ENCODE results near the gene ARAP1. TPM values are rescaled to one million over a fixed set of nuclear protein-coding genes. Genes with fewer than 3 reads are reported as not detected.

ARAP1 gene
- total RNA-seq, 2 donors from 2014 or later, result 70.4 to 89.8 TPM

DNA sequence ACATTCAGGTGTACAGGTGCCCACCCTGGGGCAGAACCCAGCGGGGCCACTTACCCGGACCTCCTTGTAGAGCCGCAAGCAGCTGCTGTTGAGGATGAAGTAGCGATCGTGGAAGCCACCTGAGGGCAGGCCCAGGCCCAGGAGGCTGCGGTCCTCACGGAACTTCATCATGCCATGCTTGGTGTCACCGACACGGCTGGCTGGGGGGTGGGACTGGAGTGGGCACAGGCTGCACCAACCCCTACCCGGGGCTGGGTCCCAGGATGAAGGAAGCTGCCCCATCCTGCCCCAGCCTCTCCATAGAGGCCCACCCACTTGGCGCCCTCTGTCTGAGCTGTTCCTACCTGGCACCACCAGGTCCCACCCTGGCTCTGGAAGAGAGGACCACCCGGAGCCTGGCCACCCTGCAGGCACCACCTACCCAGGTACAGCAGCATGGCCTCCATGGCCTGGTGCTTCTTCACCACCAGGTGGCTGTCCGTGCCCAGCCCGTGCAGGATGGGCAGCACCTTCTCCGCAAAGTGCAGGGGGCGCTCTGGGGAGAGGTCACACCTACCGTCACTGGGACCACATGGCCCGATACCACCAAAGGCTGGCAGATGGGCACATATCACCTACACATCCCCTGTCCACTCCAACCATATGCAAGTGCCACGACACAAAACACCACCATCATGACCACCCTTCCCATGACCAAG lies 58.8 kb downstream of the ARAP1 start:
- TF ChIP-seq CTCF (IDR thresholded peaks at IDR 0.05), result no peak
- DNase-seq, result no peak
- intact Hi-C loops (cut with DNase I), result no loop called here
- H3K9me3 ChIP-seq, result no peaks in the 10 kb centered on the region
- no peak overlapping the region for H3K4me3 ChIP-seq
- H3K9ac ChIP-seq (ENCODE audit: low read depth in 2 of 2, low read length in 2 of 2), result no peak overlapping the region
- H3K27ac ChIP-seq, result no peak overlapping the region
- H3K4me1 ChIP-seq, result no peaks in the 10 kb centered on the region
- no peaks in the 10 kb centered on the region for H3K27me3 ChIP-seq
- H3K36me3 ChIP-seq, result peaks cover 37% of the 10 kb centered on the region

- no peak for DNase-seq
- Histone ChIP-seq H3K4me1 (no peaks in the 10 kb centered on the region), H3K9ac (ENCODE audit: low read depth in 2 of 2, low read length in 2 of 2) (no peak overlapping the region), H3K27me3 (no peaks in the 10 kb centered on the region), H3K4me3 (no peak overlapping the region), H3K36me3 (peaks cover 37% of the 10 kb centered on the region), H3K27ac (no peak overlapping the region), H3K9me3 (no peaks in the 10 kb centered on the region)
- intact Hi-C loops (cut with DNase I), result no loop called here
- TF ChIP-seq CTCF (IDR thresholded peaks at IDR 0.05), result no peak
Measured at GRCh38 chr11:72692498-72693237, 59.5 kb downstream of the ARAP1 start.

DNA sequence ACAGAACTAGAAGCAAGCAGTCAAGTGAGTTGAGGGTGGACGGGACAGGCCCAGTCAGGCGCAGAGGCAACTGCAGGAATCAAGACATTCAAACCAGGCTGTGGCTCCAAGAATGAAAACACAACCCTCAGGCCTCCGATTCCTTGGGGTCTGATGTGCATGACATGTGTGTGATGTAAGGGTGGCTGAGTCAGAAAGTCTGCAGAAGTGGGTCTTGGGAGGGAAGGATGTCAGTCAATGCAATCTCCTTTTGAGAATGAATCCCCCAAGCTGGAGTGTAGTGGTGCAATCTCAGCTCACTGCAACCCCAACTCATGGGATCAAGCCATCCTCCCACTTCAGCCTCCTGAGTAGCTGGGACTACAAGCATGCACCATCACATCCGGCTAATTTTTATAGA lies 62.0 kb downstream of the ARAP1 start:
- no peak for DNase-seq
- intact Hi-C loops (cut with DNase I), result no loop called here
- Histone ChIP-seq H3K4me1 (no peaks in the 10 kb centered on the region), H3K9ac (ENCODE audit: low read depth in 2 of 2, low read length in 2 of 2) (no peak overlapping the region), H3K4me3 (no peak overlapping the region), H3K27ac (no peak overlapping the region), H3K9me3 (no peaks in the 10 kb centered on the region), H3K36me3 (peaks cover 26% of the 10 kb centered on the region), H3K27me3 (no peaks in the 10 kb centered on the region)
- no peak for TF ChIP-seq CTCF (IDR thresholded peaks at IDR 0.05)

GRCh38 chr11:72688929-72689328 lies 63.3 kb downstream of the ARAP1 start:
- DNase-seq, result no peak

DNA sequence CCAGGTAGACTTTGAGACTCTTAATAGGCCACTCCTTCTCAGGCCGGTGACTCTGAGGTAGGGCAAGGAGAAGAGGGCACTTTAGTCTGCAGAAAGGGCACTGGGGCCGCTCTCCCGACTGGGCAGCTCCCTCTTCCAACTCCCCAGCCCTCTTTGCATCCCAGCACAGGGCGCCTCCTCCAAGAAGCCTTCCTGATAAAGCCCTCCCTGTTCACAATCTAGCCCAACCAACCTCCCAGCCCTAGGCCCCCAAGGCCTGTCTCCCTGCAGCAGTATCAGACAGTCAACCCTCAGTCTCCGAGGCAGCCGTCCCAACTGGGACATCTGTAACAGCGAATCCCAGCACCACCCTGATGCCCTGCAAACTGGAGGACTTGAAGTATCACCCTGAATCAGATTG lies 63.7 kb downstream of the ARAP1 start:
- no peak for TF ChIP-seq CTCF (IDR thresholded peaks at IDR 0.05)
- no peaks in the 10 kb centered on the region for H3K27me3 ChIP-seq
- H3K4me1 ChIP-seq, result no peaks in the 10 kb centered on the region
- H3K36me3 ChIP-seq, result peaks cover 14% of the 10 kb centered on the region
- intact Hi-C loops (cut with DNase I), result loop anchor here (10.0 kb wide), 1 partner anchor 214 kb away; no protein-coding TSS in a partner anchor
- DNase-seq, result no peak
- no peak overlapping the region for H3K4me3 ChIP-seq
- H3K9ac ChIP-seq (ENCODE audit: low read depth in 2 of 2, low read length in 2 of 2), result no peak overlapping the region
- H3K9me3 ChIP-seq, result no peaks in the 10 kb centered on the region
- no peak overlapping the region for H3K27ac ChIP-seq

More at GRCh38 chr11:72688929-72689328, 63.3 kb downstream of the ARAP1 start:
- H3K9ac ChIP-seq (ENCODE audit: low read depth in 2 of 2, low read length in 2 of 2), result no peak overlapping the region
- H3K4me3 ChIP-seq, result no peak overlapping the region
- intact Hi-C loops (cut with DNase I), result loop anchor here (10.0 kb wide), 1 partner anchor 214 kb away; no protein-coding TSS in a partner anchor
- no peak for TF ChIP-seq CTCF (IDR thresholded peaks at IDR 0.05)
- no peaks in the 10 kb centered on the region for H3K9me3 ChIP-seq
- H3K4me1 ChIP-seq, result no peaks in the 10 kb centered on the region
- no peaks in the 10 kb centered on the region for H3K27me3 ChIP-seq
- no peak overlapping the region for H3K27ac ChIP-seq
- peaks cover 14% of the 10 kb centered on the region for H3K36me3 ChIP-seq

All from colonic mucosa (tissue), 4 donors.